Measurements from ENCODE around the gene STXBP1. TPM values are rescaled to one million over a fixed set of nuclear protein-coding genes. Genes with fewer than 3 reads are reported as not detected.

The STXBP1 gene
- total and polyA plus RNA-seq, 2 donors (not counting 3 experiments of a cell fraction or from before 2014, with no cell fraction given): 18.8 to 51.3 TPM

DNA sequence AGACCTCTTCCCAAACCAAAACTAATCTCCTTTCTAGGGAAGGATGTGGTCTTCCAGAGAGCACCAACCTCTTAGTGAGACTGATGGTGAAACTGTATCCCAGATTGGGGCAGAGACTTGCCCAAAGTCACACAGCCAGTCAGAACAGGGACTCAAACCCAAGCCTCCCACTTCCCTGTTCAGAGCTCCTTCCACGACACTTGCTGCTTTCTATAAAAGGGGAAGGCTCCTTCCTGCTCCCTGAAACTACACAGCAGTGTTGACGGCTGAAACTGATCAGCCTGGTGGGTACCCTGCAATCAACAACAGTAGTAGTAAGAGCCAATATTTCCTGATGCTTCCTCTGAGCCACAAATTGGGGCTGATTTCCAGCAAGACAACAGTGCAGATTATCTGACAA is 121.5 kb downstream of the STXBP1 start:
- TF ChIP-seq, protein P1, sequence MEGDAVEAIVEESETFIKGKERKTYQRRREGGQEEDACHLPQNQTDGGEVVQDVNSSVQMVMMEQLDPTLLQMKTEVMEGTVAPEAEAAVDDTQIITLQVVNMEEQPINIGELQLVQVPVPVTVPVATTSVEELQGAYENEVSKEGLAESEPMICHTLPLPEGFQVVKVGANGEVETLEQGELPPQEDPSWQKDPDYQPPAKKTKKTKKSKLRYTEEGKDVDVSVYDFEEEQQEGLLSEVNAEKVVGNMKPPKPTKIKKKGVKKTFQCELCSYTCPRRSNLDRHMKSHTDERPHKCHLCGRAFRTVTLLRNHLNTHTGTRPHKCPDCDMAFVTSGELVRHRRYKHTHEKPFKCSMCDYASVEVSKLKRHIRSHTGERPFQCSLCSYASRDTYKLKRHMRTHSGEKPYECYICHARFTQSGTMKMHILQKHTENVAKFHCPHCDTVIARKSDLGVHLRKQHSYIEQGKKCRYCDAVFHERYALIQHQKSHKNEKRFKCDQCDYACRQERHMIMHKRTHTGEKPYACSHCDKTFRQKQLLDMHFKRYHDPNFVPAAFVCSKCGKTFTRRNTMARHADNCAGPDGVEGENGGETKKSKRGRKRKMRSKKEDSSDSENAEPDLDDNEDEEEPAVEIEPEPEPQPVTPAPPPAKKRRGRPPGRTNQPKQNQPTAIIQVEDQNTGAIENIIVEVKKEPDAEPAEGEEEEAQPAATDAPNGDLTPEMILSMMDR (IDR thresholded peaks at IDR 0.05; ENCODE audit: extremely low read depth in 1 of 2, insufficient read depth in 1 of 2, low read depth in 1 of 2, low read length in 2 of 2): no peak

DNA sequence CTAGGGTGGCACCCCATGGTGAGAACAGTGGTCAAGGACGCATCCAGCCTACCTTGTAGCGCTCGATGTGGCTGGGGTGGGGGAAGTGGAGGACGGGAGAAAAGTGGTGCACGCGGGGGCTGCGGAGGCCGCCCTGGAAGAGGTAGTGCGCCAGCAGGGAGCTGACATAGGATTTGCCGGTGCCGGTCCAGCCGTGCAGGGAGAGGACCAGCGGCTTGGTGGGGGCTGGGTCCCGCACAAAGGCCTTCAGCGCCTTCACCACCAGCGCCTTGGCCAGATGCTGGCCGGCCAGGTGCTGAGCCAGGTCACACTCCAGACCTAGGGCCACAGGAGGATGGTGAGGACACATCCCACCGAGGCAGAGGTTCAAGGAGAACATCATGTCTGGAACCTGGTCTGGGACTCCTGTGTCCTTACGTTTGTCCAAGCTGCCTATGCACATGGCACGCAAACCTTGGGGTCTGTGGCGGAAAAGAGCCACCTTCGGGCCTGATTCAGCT is 122.2 kb downstream of the STXBP1 start:
- Histone ChIP-seq H3K27ac (ENCODE audit: insufficient read depth, low read depth, low read length) (no peak overlapping the region), H4K20me1 (replicated peaks; ENCODE audit: control insufficient read depth, extremely low read depth, insufficient read depth, low read length) (no peaks in the 10 kb centered on the region), H3K36me3 (ENCODE audit: control insufficient read depth in 2 of 2, extremely low read depth in 1 of 2, insufficient read depth in 2 of 2, low read length in 2 of 2) (peaks cover 8 to 22% of the 10 kb centered on the region in 2 experiments), H3K9me3 (replicated peaks; ENCODE audit: control insufficient read depth, insufficient read depth, low read length) (no peaks in the 10 kb centered on the region), H3K4me2 (ENCODE audit: insufficient read depth, low read length) (peak overlapping the region; percentile 20), H3K9me1 (replicated peaks; ENCODE audit: control insufficient read depth, extremely low read depth, insufficient read depth, low read length) (no peaks in the 10 kb centered on the region), H2AFZ (ENCODE audit: low read depth, low read length) (peak overlapping the region; percentile 6), H3K4me3 (replicated peaks in 1 of 3; ENCODE audit: insufficient read depth in 1 of 3, low read depth in 1 of 3, low read length in 3 of 3) (peak overlapping the region in 1 of 3 experiments; percentile 73), H3K79me2 (ENCODE audit: control insufficient read depth, insufficient read depth, low read length) (peaks cover 2% of the 10 kb centered on the region), H3K4me1 (ENCODE audit: control insufficient read depth, extremely low read depth, insufficient read depth, low read length) (peaks cover 12% of the 10 kb centered on the region), H3K27me3 (ENCODE audit: control insufficient read depth in 2 of 2, insufficient read depth in 2 of 2, low read length in 2 of 2) (no peaks in the 10 kb centered on the region), H3K9ac (replicated peaks; ENCODE audit: extremely low read depth, insufficient read depth, low read length) (no peak overlapping the region)
- POLR2A ChIA-PET: interaction anchor here (1.3 kb wide), 2 partner anchors 19 to 51 kb away, joined by 3 to 4 read pairs; partner anchors contain the start of genes CDK9, PTRH1 and TTC16
- DNase-seq (ENCODE audit: low read depth, low spot score) (no peak), FAIRE-seq (no peak)
- CTCF ChIA-PET: interaction anchor here (0.7 to 2.4 kb wide), 70 partner anchors 10 to 520 kb away, joined by 3 to 94 read pairs (median 5); partner anchors contain the start of genes CDK9, PTRH1, ST6GALNAC4 and STXBP1
- intact Hi-C loops (cut with micrococcal nuclease): loop anchor here (1.0 kb wide), 3 partner anchors 121 to 230 kb away; no protein-coding TSS in a partner anchor
- no peak for TF ChIP-seq POLR2A (IDR thresholded peaks at IDR 0.05; ENCODE audit: low read depth, low read length)
- no TSS peak for BruUV-seq (replicated peaks)
- dilution Hi-C loops (cut with MboI; ENCODE audit: extremely low pct_ligation_motif_present, low sequenced_read_pairs): no loop called here

More for the DNA sequence above, 121.5 kb downstream of the STXBP1 start:
- H3K27ac ChIP-seq (ENCODE audit: insufficient read depth, low read depth, low read length): no peak overlapping the region
- H4K20me1 ChIP-seq (replicated peaks; ENCODE audit: control insufficient read depth, extremely low read depth, insufficient read depth, low read length): no peaks in the 10 kb centered on the region
- H3K4me2 ChIP-seq (ENCODE audit: insufficient read depth, low read length): no peak overlapping the region
- no peak for DNase-seq (ENCODE audit: low read depth, low spot score)
- H2AFZ ChIP-seq (ENCODE audit: low read depth, low read length): no peak overlapping the region
- BruUV-seq (replicated peaks): no TSS peak
- H3K36me3 ChIP-seq (ENCODE audit: control insufficient read depth in 2 of 2, extremely low read depth in 1 of 2, insufficient read depth in 2 of 2, low read length in 2 of 2): peaks cover 4 to 19% of the 10 kb centered on the region in 2 experiments
- no peak overlapping the region for H3K4me3 ChIP-seq (replicated peaks in 1 of 3; ENCODE audit: insufficient read depth in 1 of 3, low read depth in 1 of 3, low read length in 3 of 3)
- peaks cover 12% of the 10 kb centered on the region for H3K4me1 ChIP-seq (ENCODE audit: control insufficient read depth, extremely low read depth, insufficient read depth, low read length)
- intact Hi-C loops (cut with micrococcal nuclease) (loop anchor here (1.0 kb wide), 3 partner anchors 120 to 229 kb away; no protein-coding TSS in a partner anchor), dilution Hi-C loops (cut with MboI; ENCODE audit: extremely low pct_ligation_motif_present, low sequenced_read_pairs) (no loop called here)
- no peaks in the 10 kb centered on the region for H3K9me1 ChIP-seq (replicated peaks; ENCODE audit: control insufficient read depth, extremely low read depth, insufficient read depth, low read length)
- CTCF ChIA-PET: interaction anchor here (1.4 to 1.8 kb wide), 3 partner anchors 18 to 143 kb away, joined by 5 to 30 read pairs (median 6); partner anchors contain the start of genes PTRH1 and TTC16
- H3K9ac ChIP-seq (replicated peaks; ENCODE audit: extremely low read depth, insufficient read depth, low read length): no peak overlapping the region
- FAIRE-seq: no peak
- H3K27me3 ChIP-seq (ENCODE audit: control insufficient read depth in 2 of 2, insufficient read depth in 2 of 2, low read length in 2 of 2): no peaks in the 10 kb centered on the region
- POLR2A ChIA-PET: no interaction called here
- peaks cover 2% of the 10 kb centered on the region for H3K79me2 ChIP-seq (ENCODE audit: control insufficient read depth, insufficient read depth, low read length)
- no peaks in the 10 kb centered on the region for H3K9me3 ChIP-seq (replicated peaks; ENCODE audit: control insufficient read depth, insufficient read depth, low read length)

Data from endothelial cell of umbilical vein (primary cell).